IMR-90 (cell line): Measurements from ENCODE around the gene SOCS6. TPM values are rescaled to one million over a fixed set of nuclear protein-coding genes. Genes with fewer than 3 reads are reported as not detected.

Source experiments
- ATAC-seq: fragments of 200-7000 bp; cut with Tn5 transposase; 2 replicates; pipeline ENCODE4 v1.9.1; 2020; ENCODE audit warnings: low read depth, mild to moderate bottlenecking, moderate library complexity
- BruUV-seq: library from RNA; stranded (reverse); fragments of 400-500 nt; replicated peaks from 2 replicates; lab custom pipeline; 2021; lab: Mats Ljungman, UMichigan
- CTCF ChIA-PET: fragments of 300-600 bp; formaldehyde crosslinking; extraction: SDS; loops from one replicate; lab custom pipeline; 2021; ENCODE audit warnings: antibody characterized with exemption; lab: Yijun Ruan, JAX
- POLR2A ChIA-PET: fragments of 300-600 bp; sonication (Branson Sonifier 250); formaldehyde crosslinking; loops from one replicate; lab custom pipeline; 2022; ENCODE audit warnings: antibody characterized with exemption; ENCODE audit not compliant: unreplicated experiment; lab: Charles Lee
- DNase-seq: peaks from one replicate; pipeline ENCODE4 v3.0.0; 2013
- H2AFZ ChIP-seq: replicated peaks from 2 replicates; pipeline ENCODE3; 2013; ENCODE audit warnings: low read length, mild to moderate bottlenecking; ENCODE audit not compliant: poor library complexity
- H2AK5ac ChIP-seq: 2 replicates; pipeline ENCODE4 v1.6.1; 2013; ENCODE audit warnings: low read depth, low read length, inconsistent platforms
- H2AK9ac ChIP-seq: replicated peaks from 2 replicates; pipeline ENCODE3; 2013; ENCODE audit warnings: mild to moderate bottlenecking, low read depth, low read length, moderate library complexity; ENCODE audit not compliant: poor library complexity
- H2BK120ac ChIP-seq: 2 replicates; pipeline ENCODE4 v1.6.1; 2013; ENCODE audit warnings: low read depth, low read length, inconsistent platforms
- H2BK15ac ChIP-seq: 3 replicates; pipeline ENCODE4 v1.6.1; 2013; ENCODE audit warnings: low read depth, low read length, inconsistent platforms
- H2BK20ac ChIP-seq: 2 replicates; pipeline ENCODE4 v1.6.1; 2013; ENCODE audit warnings: low read depth, mild to moderate bottlenecking, inconsistent platforms, low read length, moderate library complexity
- H2BK5ac ChIP-seq: 2 replicates; pipeline ENCODE4 v1.6.1; 2013; ENCODE audit warnings: mild to moderate bottlenecking, low read depth, low read length, inconsistent platforms; ENCODE audit not compliant: poor library complexity, severe bottlenecking
- H3K14ac ChIP-seq: replicated peaks from 2 replicates; pipeline ENCODE4 v1.6.1; 2013; ENCODE audit warnings: low read depth, low read length, inconsistent platforms
- H3K18ac ChIP-seq: 2 replicates; pipeline ENCODE4 v1.6.1; 2013; ENCODE audit warnings: low read depth, low read length, control low read depth
- H3K23ac ChIP-seq: 2 replicates; pipeline ENCODE4 v1.6.1; 2013; ENCODE audit warnings: low read depth, low read length, inconsistent platforms
- H3K27ac ChIP-seq: 2 replicates; pipeline ENCODE4 v1.5.1; 2013; ENCODE audit warnings: mild to moderate bottlenecking, control low read depth, low read length; ENCODE audit not compliant: insufficient read depth
- H3K27me3 ChIP-seq: 2 replicates; pipeline ENCODE4 v1.6.1; 2013; ENCODE audit warnings: low read length; ENCODE audit not compliant: control insufficient read depth, insufficient read depth
- H3K36me3 ChIP-seq: 2 replicates; pipeline ENCODE4 v1.6.1; 2013; ENCODE audit warnings: low read length, mixed read lengths; ENCODE audit not compliant: control insufficient read depth, insufficient read depth
- H3K4ac ChIP-seq: 2 replicates; pipeline ENCODE4 v1.6.1; 2013; ENCODE audit warnings: low read depth, low read length, inconsistent platforms
- H3K4me1 ChIP-seq: 2 replicates; pipeline ENCODE4 v1.6.1; 2013; ENCODE audit warnings: low read length, mixed read lengths; ENCODE audit not compliant: control insufficient read depth, insufficient read depth
- H3K4me2 ChIP-seq: 2 replicates; pipeline ENCODE4 v1.6.1; 2013; ENCODE audit warnings: low read depth, mild to moderate bottlenecking, control low read depth, low read length, moderate library complexity
- H3K4me3 ChIP-seq: 2 replicates; pipeline ENCODE4 v1.5.1; 2013; ENCODE audit warnings: low read depth, mild to moderate bottlenecking, control low read depth, low read length, moderate library complexity; ENCODE audit not compliant: insufficient read depth
- H3K56ac ChIP-seq: 2 replicates; pipeline ENCODE4 v1.6.1; 2013; ENCODE audit warnings: low read length, inconsistent platforms; ENCODE audit not compliant: insufficient read depth; ENCODE audit errors: extremely low read depth
- H3K79me1 ChIP-seq, 2 experiments: 2 replicates each; pipeline ENCODE4 v1.6.1; 2013; ENCODE audit warnings: low read length in 2 of 2, inconsistent platforms in 1 of 2, low read depth in 1 of 2
- H3K9ac ChIP-seq: 2 replicates; pipeline ENCODE4 v1.6.1; 2013; ENCODE audit warnings: low read depth, low read length, control low read depth
- H3K9me1 ChIP-seq: 2 replicates; pipeline ENCODE4 v1.6.1; 2013; ENCODE audit warnings: low read length, inconsistent platforms; ENCODE audit not compliant: insufficient read depth
- H3K9me3 ChIP-seq: 2 replicates; pipeline ENCODE4 v1.6.1; 2013; ENCODE audit warnings: low read length; ENCODE audit not compliant: control insufficient read depth, insufficient read depth
- H4K20me1 ChIP-seq: 2 replicates; pipeline ENCODE4 v1.6.1; 2013; ENCODE audit warnings: low read length, inconsistent platforms; ENCODE audit not compliant: insufficient read depth
- H4K5ac ChIP-seq: 2 replicates; pipeline ENCODE4 v1.6.1; 2013; ENCODE audit warnings: mild to moderate bottlenecking, low read depth, low read length, control low read depth
- H4K8ac ChIP-seq, 2 experiments: 2 replicates each; pipeline ENCODE4 v1.6.1; 2013; ENCODE audit warnings: low read depth in 2 of 2, low read length in 2 of 2, control low read depth in 1 of 2, inconsistent platforms in 1 of 2
- H4K91ac ChIP-seq: 2 replicates; pipeline ENCODE4 v1.6.1; 2013; ENCODE audit warnings: low read depth, low read length, inconsistent platforms; ENCODE audit not compliant: insufficient read depth
- CEBPB ChIP-seq: IDR thresholded peaks from 2 replicates; pipeline ENCODE4 v1.6.1; 2012; ENCODE audit warnings: low read depth, low read length, improper control_type of control experiment
- CHD1 ChIP-seq: IDR thresholded peaks from 2 replicates; pipeline ENCODE4 v1.6.1; 2012; ENCODE audit warnings: low read depth, low read length, improper control_type of control experiment
- FOS ChIP-seq: fragments of 150-350 bp; IDR thresholded peaks from 2 replicates; pipeline ENCODE4 v1.6.1; 2016; ENCODE audit warnings: low read depth, low read length
- MAFK ChIP-seq: IDR thresholded peaks from 2 replicates; pipeline ENCODE4 v1.6.1; 2012; ENCODE audit warnings: low read depth, low read length, improper control_type of control experiment
- MAZ ChIP-seq: IDR thresholded peaks from 2 replicates; pipeline ENCODE4 v1.6.1; 2012; ENCODE audit warnings: low read depth, mild to moderate bottlenecking, low read length, improper control_type of control experiment, moderate library complexity, borderline replicate concordance
- MXI1 ChIP-seq: IDR thresholded peaks from 2 replicates; pipeline ENCODE4 v1.6.1; 2012; ENCODE audit warnings: low read depth, mild to moderate bottlenecking, low read length, moderate library complexity, borderline replicate concordance
- NFE2L2 ChIP-seq: fragments of 150-350 bp; IDR thresholded peaks from 2 replicates; pipeline ENCODE4 v1.6.1; 2016; ENCODE audit warnings: low read depth, mild to moderate bottlenecking, low read length
- POLR2A ChIP-seq: IDR thresholded peaks from 2 replicates; pipeline ENCODE4 v1.6.1; 2012; ENCODE audit warnings: mild to moderate bottlenecking, low read depth, low read length
- SMC3 ChIP-seq: fragments of 150-350 bp; IDR thresholded peaks from 2 replicates; pipeline ENCODE4 v1.6.1; 2016; ENCODE audit warnings: low read depth, mild to moderate bottlenecking, antibody characterized with exemption, low read length, moderate library complexity
- WGBS, 2 experiments: methylation state at CpG; one replicate each; pipeline versions ENCODE4 v1.1.5 to v1.1.7; 2013; ENCODE audit warnings: missing lambda C conversion rate in 2 of 2; ENCODE audit not compliant: insufficient read length in 1 of 2; ENCODE audit errors: extremely low coverage in 2 of 2; 5-methylcytosine and 5-hydroxymethylcytosine counted together
- dilution Hi-C: fragments of 300-500 bp; cut with HindIII; formaldehyde crosslinking; loops from one replicate; pipeline ENCODE4 v1.14.3; 2018; ENCODE audit warnings: low sequenced_read_pairs; ENCODE audit not compliant: unreplicated experiment
- in situ Hi-C: fragments of 300-500 bp; cut with MboI; formaldehyde crosslinking; loops from 3 replicates; pipeline ENCODE4 v1.14.3; 2019; ENCODE audit warnings: low sequenced_read_pairs, inconsistent platforms, mixed read lengths
- intact Hi-C: fragments of 100-400 bp; cut with micrococcal nuclease; formaldehyde crosslinking; loops from 2 replicates; pipeline ENCODE4 v1.10.0; 2022
- polyA plus RNA-seq, 3 experiments: library from polyadenylated mRNA; depleted of rRNA; stranded (reverse); fragments of >200 nt; gene quantifications; 2 replicates each; pipeline ENCODE4 v1.2.3, GENCODE V29; 2012; ENCODE audit warnings: low replicate concordance in 1 of 3
- total RNA-seq: library from RNA; depleted of rRNA; stranded (reverse); fragments of >200 nt; gene quantifications from 2 replicates; pipeline ENCODE4 v1.2.3, GENCODE V29; 2012
- TF ChIP-seq, protein P1 (sequence below): fragments of 150-350 bp; IDR thresholded peaks from 2 replicates; pipeline ENCODE4 v1.6.1; 2017; ENCODE audit warnings: mild to moderate bottlenecking, antibody characterized with exemption, low read length, low read depth

SOCS6 gene
- total and polyA plus RNA-seq, 2 of the 4 experiments (the other 2 are of a cell fraction): 21.3 to 57.4 TPM

DNA sequence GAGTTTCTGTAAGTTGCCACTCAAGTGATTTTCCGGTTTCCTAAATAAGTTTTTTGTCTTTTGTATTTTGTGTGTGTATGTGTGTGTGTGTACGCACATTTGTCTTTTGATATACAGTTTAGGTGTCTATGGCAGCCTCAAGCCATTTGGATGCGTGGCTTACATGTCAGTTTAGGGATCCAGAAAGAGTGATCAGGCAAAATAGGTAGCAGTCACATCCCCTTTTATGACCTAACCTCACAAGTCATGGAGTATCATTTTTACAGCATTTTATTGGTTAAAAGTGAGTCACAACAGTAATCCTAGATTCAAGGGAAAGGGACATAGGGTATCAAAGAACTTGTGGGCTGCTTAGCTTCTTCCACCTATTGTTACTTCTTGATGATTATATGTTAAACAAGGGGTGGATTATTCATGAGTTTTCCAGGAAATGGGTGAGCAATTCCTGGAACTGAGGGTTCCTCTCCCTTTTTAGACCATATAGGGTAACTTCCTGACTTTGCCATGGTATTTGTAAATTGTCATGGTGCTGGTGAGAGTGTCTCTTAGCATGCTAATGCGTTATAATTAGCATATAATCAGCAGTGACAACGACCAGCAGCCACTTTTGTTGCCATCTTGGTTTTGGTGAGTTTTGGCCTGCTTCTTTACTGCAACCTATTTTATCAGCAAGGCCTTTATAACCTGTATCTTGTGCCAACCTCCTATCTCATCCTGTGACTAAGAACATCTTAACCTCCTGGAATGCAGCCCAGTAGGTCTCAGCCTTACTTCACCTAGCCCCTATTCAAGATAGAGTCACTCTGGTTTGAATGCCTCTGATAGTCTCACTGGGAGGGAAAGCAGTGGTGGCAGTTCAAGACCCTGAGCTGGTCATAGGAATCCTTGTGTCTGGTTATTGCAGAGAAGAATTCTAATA, 8.6 kb upstream of the SOCS6 start:
- Histone ChIP-seq H3K27ac (no peak overlapping the region), H3K18ac (no peak overlapping the region), H3K56ac (no peak overlapping the region), H2BK5ac (no peak overlapping the region), H3K36me3 (no peaks in the 10 kb centered on the region), H3K4me1 (peaks cover 2% of the 10 kb centered on the region; the same call in 1 of the 2 replicates), H3K14ac (no peak overlapping the region), H2BK120ac (no peak overlapping the region), H4K91ac (no peak overlapping the region), H2BK20ac (no peak overlapping the region), H3K9ac (no peak overlapping the region), H3K9me1 (no peaks in the 10 kb centered on the region), H3K23ac (no peak overlapping the region), H3K27me3 (no peaks in the 10 kb centered on the region), H2AK9ac (no peak overlapping the region), H4K5ac (no peak overlapping the region), H2AK5ac (0 out of 2 replicates have a peak overlapping the region, but pooled peaks have one; percentile 30), H3K4ac (no peak overlapping the region), H2AFZ (no peak overlapping the region), H3K4me2 (no peak overlapping the region), H2BK15ac (no peak overlapping the region; the same call in 2 of the 3 replicates), H3K4me3 (no peak overlapping the region), H3K79me1 (no peaks in the 10 kb centered on the region), H4K20me1 (no peaks in the 10 kb centered on the region), H3K9me3 (peaks cover 2% of the 10 kb centered on the region; the same call in 1 of the 2 replicates), H4K8ac (no peak overlapping the region)
- no CpG with 5 or more reads among the region's 5 CpGs for WGBS, 2 experiments
- ATAC-seq: no peak; the same call in 1 of the 2 replicates
- ChIA-PET CTCF (no interaction called here), POLR2A (no interaction called here)
- DNase-seq: peak; percentile 55
- dilution Hi-C loops (no loop called here), in situ Hi-C loops (no loop called here), intact Hi-C loops (no loop called here)
- TF ChIP-seq FOS: no peak
- no peak for TF ChIP-seq MAZ
- no peak for TF ChIP-seq CEBPB
- TF ChIP-seq MXI1: no peak
- TF ChIP-seq, protein P1, sequence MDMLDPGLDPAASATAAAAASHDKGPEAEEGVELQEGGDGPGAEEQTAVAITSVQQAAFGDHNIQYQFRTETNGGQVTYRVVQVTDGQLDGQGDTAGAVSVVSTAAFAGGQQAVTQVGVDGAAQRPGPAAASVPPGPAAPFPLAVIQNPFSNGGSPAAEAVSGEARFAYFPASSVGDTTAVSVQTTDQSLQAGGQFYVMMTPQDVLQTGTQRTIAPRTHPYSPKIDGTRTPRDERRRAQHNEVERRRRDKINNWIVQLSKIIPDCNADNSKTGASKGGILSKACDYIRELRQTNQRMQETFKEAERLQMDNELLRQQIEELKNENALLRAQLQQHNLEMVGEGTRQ: no peak
- TF ChIP-seq CHD1: no peak
- TF ChIP-seq SMC3: no peak
- no peak for TF ChIP-seq POLR2A
- TF ChIP-seq MAFK: no peak
- TF ChIP-seq NFE2L2: no peak
- BruUV-seq: no TSS peak
